Peyer's patch (tissue), 4 donors: ENCODE measurements around the gene OMG. TPM values are rescaled to one million over a fixed set of nuclear protein-coding genes. Genes with fewer than 3 reads are reported as not detected.

Experiments
- DNase-seq, 3 donors: peaks; one replicate each; pipeline ENCODE4 v3.0.0-alpha.2; 2017 to 2019
- H3K27ac ChIP-seq, 4 donors: fragments of 200-600 bp; sonication (generic); one replicate each; pipeline ENCODE4 v1.5.1; 2016 to 2019
- H3K27me3 ChIP-seq, 2 donors: fragments of 200-600 bp; sonication (generic); one replicate each; pipeline ENCODE4 v1.5.1; 2019
- H3K36me3 ChIP-seq, 3 donors: fragments of 200-600 bp; sonication (generic); one replicate each; pipeline ENCODE4 v1.5.1; 2016 to 2019
- H3K4me1 ChIP-seq, 4 donors: fragments of 200-600 bp; sonication (generic); one replicate each; pipeline ENCODE4 v1.5.1; 2016 to 2019
- H3K4me3 ChIP-seq, 4 donors: fragments of 200-600 bp; sonication (generic); 1 replicate in 3 of 4; 2 replicates in 1 of 4; pipeline ENCODE4 v1.5.1; 2016 to 2019; ENCODE audit warnings: mild to moderate bottlenecking in 1 of 4
- H3K9me3 ChIP-seq, 4 donors: fragments of 200-600 bp; sonication (generic); one replicate each; pipeline ENCODE4 v1.5.1; 2016 to 2019; ENCODE audit warnings: mild to moderate bottlenecking in 1 of 4
- POLR2A ChIP-seq, 2 donors: fragments of 450-650 bp; IDR thresholded peaks; one replicate each; pipeline ENCODE4 v1.5.1; 2017; ENCODE audit warnings: antibody characterized with exemption in 2 of 2, mild to moderate bottlenecking in 2 of 2, moderate library complexity in 2 of 2
- total RNA-seq, 4 donors: library from RNA; depleted of rRNA; stranded (reverse); fragments of >200 nt; gene quantifications; one replicate each; pipeline ENCODE4 v1.1.0, GENCODE V29; 2016
- TF ChIP-seq, protein P1 (sequence below), 6 experiments: fragments of 450-650 bp in 4 of 6; fragments of 200-600 bp in 2 of 6; sonication (generic) in 1 of 6; IDR thresholded peaks; one replicate each; pipeline ENCODE4 v1.5.1; 2017 to 2019; ENCODE audit warnings: antibody characterized with exemption in 6 of 6, mild to moderate bottlenecking in 3 of 6, moderate library complexity in 1 of 6

OMG gene
- total RNA-seq, 4 donors from 2014 or later = not detected

- Histone ChIP-seq H3K27ac (no peak overlapping the region), H3K36me3 (peaks cover 0 to 4% (median 0%) of the 10 kb centered on the region in 3 donors)
Measured at GRCh38 chr17:31251105-31251969, 45.7 kb downstream of the OMG start.

GRCh38 chr17:31250229-31250628 is 46.8 kb downstream of the OMG start:
- Histone ChIP-seq H3K4me1 (peaks cover 0 to 3% (median 0%) of the 10 kb centered on the region in 4 donors), H3K36me3 (peaks cover 0 to 11% (median 0%) of the 10 kb centered on the region in 3 donors), H3K9me3 (no peaks in the 10 kb centered on the region), H3K27ac (no peak overlapping the region), H3K27me3 (no peaks in the 10 kb centered on the region), H3K4me3 (no peak overlapping the region)
- TF ChIP-seq POLR2A (IDR thresholded peaks at IDR 0.05) = no peak
- TF ChIP-seq, protein P1, sequence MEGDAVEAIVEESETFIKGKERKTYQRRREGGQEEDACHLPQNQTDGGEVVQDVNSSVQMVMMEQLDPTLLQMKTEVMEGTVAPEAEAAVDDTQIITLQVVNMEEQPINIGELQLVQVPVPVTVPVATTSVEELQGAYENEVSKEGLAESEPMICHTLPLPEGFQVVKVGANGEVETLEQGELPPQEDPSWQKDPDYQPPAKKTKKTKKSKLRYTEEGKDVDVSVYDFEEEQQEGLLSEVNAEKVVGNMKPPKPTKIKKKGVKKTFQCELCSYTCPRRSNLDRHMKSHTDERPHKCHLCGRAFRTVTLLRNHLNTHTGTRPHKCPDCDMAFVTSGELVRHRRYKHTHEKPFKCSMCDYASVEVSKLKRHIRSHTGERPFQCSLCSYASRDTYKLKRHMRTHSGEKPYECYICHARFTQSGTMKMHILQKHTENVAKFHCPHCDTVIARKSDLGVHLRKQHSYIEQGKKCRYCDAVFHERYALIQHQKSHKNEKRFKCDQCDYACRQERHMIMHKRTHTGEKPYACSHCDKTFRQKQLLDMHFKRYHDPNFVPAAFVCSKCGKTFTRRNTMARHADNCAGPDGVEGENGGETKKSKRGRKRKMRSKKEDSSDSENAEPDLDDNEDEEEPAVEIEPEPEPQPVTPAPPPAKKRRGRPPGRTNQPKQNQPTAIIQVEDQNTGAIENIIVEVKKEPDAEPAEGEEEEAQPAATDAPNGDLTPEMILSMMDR (IDR thresholded peaks at IDR 0.05) = no peak
- DNase-seq = no peak

More at GRCh38 chr17:31251105-31251969, 45.7 kb downstream of the OMG start:
- Histone ChIP-seq H3K9me3 (no peaks in the 10 kb centered on the region), H3K27me3 (no peaks in the 10 kb centered on the region), H3K4me3 (no peak overlapping the region), H3K4me1 (peaks cover 0 to 3% (median 0%) of the 10 kb centered on the region in 4 donors)
- TF ChIP-seq, protein P1 (IDR thresholded peaks at IDR 0.05) = no peak
- no peak for TF ChIP-seq POLR2A (IDR thresholded peaks at IDR 0.05)
- no peak for DNase-seq

DNA sequence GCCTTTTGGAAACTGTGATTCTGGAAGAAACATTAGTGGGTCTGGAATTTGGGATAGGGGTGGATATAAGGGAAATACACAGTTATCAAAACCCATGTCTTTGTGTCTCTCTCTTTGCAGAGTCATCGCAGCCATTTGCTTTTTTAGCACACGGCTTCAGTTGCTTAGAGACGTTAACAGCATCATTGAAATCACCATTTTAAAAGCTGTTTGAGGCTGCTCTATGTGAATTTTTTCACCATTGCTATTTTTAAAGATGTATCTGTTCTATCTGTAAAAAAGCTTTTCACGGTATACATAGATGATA is 47.3 kb downstream of the OMG start:
- Histone ChIP-seq H3K4me1 (peaks cover 0 to 3% (median 0%) of the 10 kb centered on the region in 4 donors), H3K27ac (no peak overlapping the region), H3K4me3 (no peak overlapping the region), H3K27me3 (no peaks in the 10 kb centered on the region), H3K9me3 (no peaks in the 10 kb centered on the region), H3K36me3 (peaks cover 0 to 12% (median 0%) of the 10 kb centered on the region in 3 donors)
- TF ChIP-seq, protein P1 (IDR thresholded peaks at IDR 0.05) = no peak
- TF ChIP-seq POLR2A (IDR thresholded peaks at IDR 0.05) = no peak
- DNase-seq = no peak

GRCh38 chr17:31248986-31249834 is 47.8 kb downstream of the OMG start:
- Histone ChIP-seq H3K9me3 (no peaks in the 10 kb centered on the region), H3K4me1 (peaks cover 0 to 3% (median 0%) of the 10 kb centered on the region in 4 donors), H3K4me3 (no peak overlapping the region), H3K27ac (no peak overlapping the region), H3K36me3 (peaks cover 0 to 15% (median 0%) of the 10 kb centered on the region in 3 donors), H3K27me3 (no peaks in the 10 kb centered on the region)
- TF ChIP-seq POLR2A (IDR thresholded peaks at IDR 0.05) = no peak
- TF ChIP-seq, protein P1 (IDR thresholded peaks at IDR 0.05) = no peak
- no peak for DNase-seq

Other genes with a start within 250 kb of the OMG start
- gene NF1, start 202.3 kb downstream of the OMG start, total RNA-seq = 100 to 1,000 TPM in 2 of 4 donors, 10 to 100 TPM in 2; 66.8 to 106 (median 95.6) TPM
- 10 to 100 TPM in 2 of 4 donors, 1 to 10 TPM in 2; 5.6 to 70.1 (median 8.7) TPM for gene EVI2B, start 16.8 kb upstream of the OMG start, total RNA-seq
- gene EVI2A, start 24.4 kb upstream of the OMG start, total RNA-seq = 10 to 100 TPM in 1 of 4 donors, 1 to 10 TPM in 2, not detected in 1; 1.4 to 12.4 (median 5.8) TPM
- 10 to 100 TPM; 52.8 to 69.3 (median 64.9) TPM for gene RAB11FIP4, start 94.4 kb upstream of the OMG start, total RNA-seq